HEK293T (cell line): ENCODE results near the gene PSAPL1.

Experiments
- BHLHE40 ChIP-seq: fragments of 450-650 bp; IDR thresholded peaks from 2 replicates; pipeline ENCODE4 v1.6.1; 2016; ENCODE audit warnings: mild to moderate bottlenecking, moderate library complexity, borderline replicate concordance
- SP1 ChIP-seq: fragments of 450-650 bp; IDR thresholded peaks from 2 replicates; pipeline ENCODE4 v1.6.1; 2017

DNA sequence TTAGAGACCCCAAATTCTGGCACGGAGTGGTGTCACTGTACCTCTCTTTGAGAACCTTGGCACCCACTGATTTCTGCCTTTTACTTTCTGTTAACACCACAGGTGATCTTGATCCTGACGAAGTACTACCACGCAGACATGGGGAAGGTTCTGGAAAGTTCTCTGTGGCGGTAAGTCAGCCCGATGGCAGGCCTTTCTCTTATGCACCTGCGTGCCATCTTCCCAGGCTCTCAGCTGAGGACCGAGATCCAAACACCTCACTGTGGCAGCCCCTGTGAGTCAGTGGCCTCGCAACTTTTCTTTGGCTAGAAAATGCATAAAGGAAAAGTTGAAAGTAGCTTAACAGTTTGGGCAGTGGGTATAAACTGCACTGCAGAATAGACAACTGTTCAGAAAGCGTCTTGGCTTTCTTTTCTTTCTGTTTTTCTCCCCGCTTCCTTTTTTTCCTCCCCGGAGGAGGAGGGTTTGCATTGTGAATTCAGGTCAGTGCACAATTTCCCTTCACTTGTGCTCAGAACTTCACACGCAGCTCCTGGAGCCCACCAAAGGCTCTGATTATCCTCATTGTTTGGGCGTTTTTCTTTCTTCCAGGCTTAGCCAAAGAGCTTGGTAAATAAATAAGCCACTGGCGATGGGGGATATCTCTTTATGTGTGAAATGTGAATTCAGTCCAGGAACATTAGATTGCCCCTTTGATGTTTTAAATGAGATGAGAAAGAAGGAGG, 38.4 kb downstream of the PSAPL1 start:
- TF ChIP-seq BHLHE40 (no peak), SP1 (no peak)
